Neural cell (in vitro differentiated cells): Measurements from ENCODE around the gene LPIN1. TPM values are rescaled to one million over a fixed set of nuclear protein-coding genes. Genes with fewer than 3 reads are reported as not detected.

Experiments used
- H2AFZ ChIP-seq: fragments of 200-600, 300-800 bp; sonication (generic), shearing (Covaris generic); 2 replicates; pipeline ENCODE4 v1.6.0; 2014; ENCODE audit warnings: low read depth, mild to moderate bottlenecking, antibody characterized with exemption, low read length, moderate library complexity
- H3F3A ChIP-seq: fragments of 200-600 bp; shearing (Covaris generic); 2 replicates; pipeline ENCODE4 v1.6.1; 2016; ENCODE audit warnings: mild to moderate bottlenecking, moderate library complexity, mixed read lengths, antibody characterized with exemption, low read length; ENCODE audit not compliant: insufficient read depth, poor library complexity, severe bottlenecking
- H3K27ac ChIP-seq: fragments of 200-600, 300-800 bp; sonication (generic), shearing (Covaris generic); 2 replicates; pipeline ENCODE4 v1.5.1; 2014; ENCODE audit warnings: mild to moderate bottlenecking, low read length, moderate library complexity
- H3K27me3 ChIP-seq: fragments of 300-800, 200-600 bp; sonication (generic), shearing (Covaris generic); 2 replicates; pipeline ENCODE4 v1.6.0; 2014; ENCODE audit warnings: mild to moderate bottlenecking, low read depth, low read length, moderate library complexity; ENCODE audit not compliant: insufficient read depth
- H3K36me3 ChIP-seq: fragments of 300-800, 200-600 bp; sonication (generic), shearing (Covaris generic); 2 replicates; pipeline ENCODE4 v1.5.1; 2014; ENCODE audit warnings: mild to moderate bottlenecking, antibody characterized with exemption, low read length, moderate library complexity; ENCODE audit not compliant: insufficient read depth
- H3K4me2 ChIP-seq: fragments of 300-800, 200-600 bp; sonication (generic), shearing (Covaris generic); 2 replicates; pipeline ENCODE4 v1.6.0; 2014; ENCODE audit warnings: mild to moderate bottlenecking, low read length
- H3K4me3 ChIP-seq: fragments of 300-800, 200-600 bp; sonication (generic), shearing (Covaris generic); 2 replicates; pipeline ENCODE4 v1.5.1; 2014; ENCODE audit warnings: mild to moderate bottlenecking, low read length, moderate library complexity
- H3K79me2 ChIP-seq: fragments of 200-600 bp; shearing (Covaris generic); replicated peaks from 2 replicates; pipeline ENCODE4 v1.6.0; 2014; ENCODE audit warnings: mild to moderate bottlenecking, low read length, moderate library complexity; ENCODE audit not compliant: insufficient read depth
- H3K9ac ChIP-seq: fragments of 300-800, 200-600 bp; sonication (generic), shearing (Covaris generic); 2 replicates; pipeline ENCODE4 v1.6.1; 2016; ENCODE audit warnings: mild to moderate bottlenecking, low read length, mixed read lengths
- H3K9me2 ChIP-seq: fragments of 200-600 bp; shearing (Covaris generic); 2 replicates; pipeline ENCODE4 v1.6.1; 2016; ENCODE audit warnings: mild to moderate bottlenecking, low read length, mixed read lengths; ENCODE audit not compliant: insufficient read depth
- H3K9me3 ChIP-seq: fragments of 200-600, 300-800 bp; sonication (generic), shearing (Covaris generic); 2 replicates; pipeline ENCODE4 v1.6.1; 2016; ENCODE audit warnings: mild to moderate bottlenecking, mixed run types, low read length, moderate library complexity, mixed read lengths
- H4K20me1 ChIP-seq: fragments of 200-600 bp; shearing (Covaris generic); 2 replicates; pipeline ENCODE4 v1.6.1; 2016; ENCODE audit warnings: mild to moderate bottlenecking, mixed run types; ENCODE audit not compliant: insufficient read depth
- CTCF ChIP-seq: fragments of 450-650 bp; IDR thresholded peaks from 2 replicates; pipeline ENCODE4 v1.5.1; 2014; ENCODE audit warnings: antibody characterized with exemption, mild to moderate bottlenecking, moderate library complexity; ENCODE audit not compliant: poor library complexity, severe bottlenecking
- EP300 ChIP-seq: fragments of 450-650 bp; conservative IDR thresholded peaks from 2 replicates; pipeline ENCODE4 v1.6.1; 2014; ENCODE audit warnings: antibody characterized with exemption, mild to moderate bottlenecking, moderate library complexity; ENCODE audit not compliant: poor library complexity, severe bottlenecking
- EZH2 ChIP-seq: fragments of 200-600, 300-800 bp; shearing (Covaris generic), sonication (generic); IDR thresholded peaks from 2 replicates; pipeline ENCODE4 v1.6.1; 2014; ENCODE audit warnings: antibody characterized with exemption, low read length, borderline replicate concordance, mild to moderate bottlenecking; ENCODE audit not compliant: insufficient read depth, poor library complexity, severe bottlenecking
- MXI1 ChIP-seq: fragments of 450-650 bp; conservative IDR thresholded peaks from 2 replicates; pipeline ENCODE4 v1.6.1; 2014; ENCODE audit warnings: antibody characterized with exemption, mild to moderate bottlenecking; ENCODE audit not compliant: poor library complexity, severe bottlenecking
- POLR2AphosphoS5 ChIP-seq: IDR thresholded peaks from 2 replicates; pipeline ENCODE4 v1.6.1; 2012
- RAD21 ChIP-seq: fragments of 450-650 bp; conservative IDR thresholded peaks from 2 replicates; pipeline ENCODE4 v1.6.1; 2014; ENCODE audit warnings: antibody characterized with exemption, mild to moderate bottlenecking, moderate library complexity
- REST ChIP-seq: IDR thresholded peaks from 2 replicates; pipeline ENCODE4 v1.6.1; 2012; ENCODE audit warnings: borderline replicate concordance
- SMC3 ChIP-seq: fragments of 450-650 bp; conservative IDR thresholded peaks from 2 replicates; pipeline ENCODE4 v1.6.1; 2014; ENCODE audit warnings: antibody characterized with exemption, mild to moderate bottlenecking, moderate library complexity; ENCODE audit not compliant: poor library complexity
- TAF1 ChIP-seq: IDR thresholded peaks from 2 replicates; pipeline ENCODE4 v1.6.1; 2012; ENCODE audit warnings: low read depth
- polyA plus RNA-seq: library from polyadenylated mRNA; depleted of rRNA; stranded (reverse); fragments of >200 nt; gene quantifications from 2 replicates; pipeline ENCODE4 v1.2.3, GENCODE V29; 2014

LPIN1 gene
- polyA plus RNA-seq, 1 donor from 2014 or later, result 47.5 TPM

GRCh38 chr2:11866358-11867335 is 120.2 kb downstream of the LPIN1 start:
- no peaks in the 10 kb centered on the region for H3K36me3 ChIP-seq
- no peaks in the 10 kb centered on the region for H3K9me3 ChIP-seq
- H3K4me3 ChIP-seq, result no peak overlapping the region
- no peaks in the 10 kb centered on the region for H3K27me3 ChIP-seq
- no peak overlapping the region for H3K9ac ChIP-seq
- H3K4me2 ChIP-seq, result no peak overlapping the region
- no peaks in the 10 kb centered on the region for H3K9me2 ChIP-seq
- H2AFZ ChIP-seq, result no peak overlapping the region
- H3F3A ChIP-seq, result no peaks in the 10 kb centered on the region
- no peak overlapping the region for H3K27ac ChIP-seq
- TF ChIP-seq REST, result no peak
- no peak for TF ChIP-seq POLR2AphosphoS5
- no peak for TF ChIP-seq EZH2
- TF ChIP-seq TAF1, result no peak
- no peak for TF ChIP-seq SMC3
- TF ChIP-seq RAD21, result no peak
- no peaks in the 10 kb centered on the region for H4K20me1 ChIP-seq
- H3K79me2 ChIP-seq, result no peaks in the 10 kb centered on the region

GRCh38 chr2:11867926-11868325 is 121.5 kb downstream of the LPIN1 start:
- no peaks in the 10 kb centered on the region for H3K27me3 ChIP-seq
- H4K20me1 ChIP-seq, result no peaks in the 10 kb centered on the region

More at GRCh38 chr2:11867926-11868325, 121.5 kb downstream of the LPIN1 start:
- H3K9me2 ChIP-seq, result no peaks in the 10 kb centered on the region
- H3K9ac ChIP-seq, result no peak overlapping the region
- no peaks in the 10 kb centered on the region for H3F3A ChIP-seq
- no peaks in the 10 kb centered on the region for H3K36me3 ChIP-seq
- H2AFZ ChIP-seq, result no peak overlapping the region
- H3K79me2 ChIP-seq, result no peaks in the 10 kb centered on the region
- H3K9me3 ChIP-seq, result no peaks in the 10 kb centered on the region
- no peak overlapping the region for H3K4me2 ChIP-seq
- no peak overlapping the region for H3K27ac ChIP-seq
- H3K4me3 ChIP-seq, result no peak overlapping the region
- TF ChIP-seq POLR2AphosphoS5 (no peak), EP300 (no peak), REST (no peak), CTCF (no peak), SMC3 (no peak), EZH2 (no peak), TAF1 (no peak), RAD21 (no peak), MXI1 (no peak)
